Measurements from ENCODE around the gene RPL22.

Gene RPL22

GRCh38 chr1:6171548-6172124 is 27.8 kb downstream of the RPL22 start:
- DNase-seq, result no peak

DNA sequence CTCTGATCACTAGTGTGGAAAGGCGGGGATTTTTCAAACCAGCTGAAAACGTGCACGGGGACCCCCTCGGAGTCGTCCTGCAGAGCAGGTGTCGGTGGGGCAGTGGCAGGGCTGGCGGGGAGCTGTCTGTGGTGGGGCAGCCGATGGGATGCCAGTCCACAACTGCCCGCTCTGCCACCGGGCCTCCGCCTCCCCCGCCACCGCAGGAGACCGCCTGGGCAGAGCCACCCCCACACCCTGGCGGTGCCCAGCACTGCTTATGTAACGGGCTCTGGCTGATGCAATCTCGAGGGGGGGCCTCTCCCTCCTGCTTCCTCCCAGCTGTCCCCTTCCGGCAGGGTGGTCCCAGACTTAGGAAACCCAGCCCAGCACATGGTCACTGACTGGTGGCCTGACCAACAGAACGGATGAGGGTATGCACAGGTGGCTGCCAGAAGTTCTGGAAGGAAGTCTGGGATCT is 28.6 kb downstream of the RPL22 start:
- no peak for DNase-seq

DNA sequence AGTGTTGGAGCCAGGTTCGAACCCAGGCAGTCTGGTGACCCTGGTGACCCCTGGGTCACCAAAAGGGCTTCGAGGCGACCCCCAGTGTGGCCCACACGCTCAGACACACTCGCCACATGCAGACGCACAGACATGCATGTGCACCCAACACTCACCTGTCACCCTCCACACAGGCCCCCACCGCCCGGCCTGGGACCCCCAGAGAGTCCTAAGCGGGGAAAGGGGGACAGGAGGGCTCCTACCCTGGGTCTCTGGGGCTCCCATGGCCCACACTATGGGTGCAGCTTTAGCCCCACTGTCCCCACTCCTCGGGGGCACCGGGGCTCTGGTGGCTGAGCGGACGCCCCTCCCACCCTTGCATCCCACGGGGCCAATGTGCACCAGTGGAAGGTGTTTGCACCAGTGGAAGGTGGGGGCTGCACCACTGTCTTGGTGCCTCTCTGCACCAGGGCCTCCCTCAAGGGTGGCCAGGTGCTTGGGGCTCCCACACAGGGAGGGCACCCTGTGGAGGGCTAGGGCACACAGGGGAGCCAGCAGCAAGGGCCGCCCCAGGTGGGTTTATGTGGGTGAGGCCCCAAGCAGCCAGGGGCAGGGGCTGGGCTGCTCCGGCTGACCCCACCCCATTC is 29.2 kb downstream of the RPL22 start:
- no peak for DNase-seq

DNA sequence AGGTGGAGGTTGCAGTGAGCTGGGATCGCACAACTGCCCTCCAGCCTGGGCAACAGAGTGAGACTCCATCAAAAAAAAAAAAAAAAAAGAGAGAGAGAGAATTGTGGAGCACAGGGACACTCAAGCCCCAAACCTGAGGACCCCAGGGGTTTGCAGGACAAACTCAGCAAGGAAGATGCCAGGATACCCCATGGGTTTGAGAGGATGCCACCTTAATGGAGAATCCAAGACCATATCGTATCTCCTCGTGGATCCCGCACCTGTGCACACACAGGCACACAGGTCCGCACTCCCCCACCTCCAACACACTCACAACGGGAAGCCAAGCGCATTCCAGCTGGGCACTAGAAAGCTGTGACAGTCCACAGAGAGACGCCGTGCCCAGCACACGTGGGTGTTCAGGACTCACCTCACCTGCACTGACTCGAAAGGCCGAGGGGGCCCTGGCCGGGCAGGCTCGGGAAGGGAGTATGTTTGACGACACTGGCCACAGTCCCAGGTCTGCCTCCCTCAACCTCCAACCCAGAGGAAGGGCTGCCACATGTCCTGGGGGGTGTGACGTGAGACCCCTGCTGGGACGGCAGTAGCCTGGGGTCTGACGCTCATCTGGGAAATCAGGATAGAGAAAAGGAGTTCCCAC is 30.3 kb downstream of the RPL22 start:
- no peak for DNase-seq

GRCh38 chr1:6167391-6168303 is 31.7 kb downstream of the RPL22 start:
- no peak for DNase-seq

DNA sequence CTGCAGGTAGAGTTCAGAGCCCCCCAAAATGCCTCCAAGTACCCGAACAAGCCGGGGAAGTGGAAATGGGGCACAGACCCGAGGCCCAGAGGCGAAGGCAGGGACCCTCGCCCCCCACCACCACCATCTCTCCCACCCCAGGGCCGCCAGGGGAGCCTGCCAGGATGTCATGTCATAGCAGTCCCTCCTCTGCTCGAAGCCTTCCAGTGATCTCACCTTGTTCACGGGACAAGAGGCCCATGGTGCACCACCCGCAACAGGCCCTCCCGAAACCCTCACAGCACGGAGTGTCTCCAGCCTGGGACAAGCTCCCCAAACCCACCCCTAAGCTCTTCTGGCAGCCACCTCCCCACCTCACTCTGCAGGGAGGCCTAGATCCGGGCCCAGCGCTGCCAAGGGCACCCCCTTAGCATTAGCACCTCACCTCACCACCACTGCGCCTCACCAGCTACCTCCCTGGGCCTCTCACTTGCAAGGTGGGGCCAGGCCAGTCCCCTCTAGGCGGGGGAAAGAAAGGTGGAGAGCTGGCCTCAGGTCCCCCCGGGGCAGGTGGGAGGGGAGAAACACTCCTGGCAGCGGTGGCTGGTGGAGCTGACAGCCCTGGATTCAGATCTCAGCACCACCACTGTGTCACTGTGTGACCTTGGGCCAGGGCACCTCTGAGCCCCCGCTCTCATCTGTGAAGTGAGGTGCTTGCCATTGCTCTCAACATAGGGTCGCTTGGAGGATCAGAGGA is 32.6 kb downstream of the RPL22 start:
- DNase-seq, result no peak

- DNase-seq, result no peak
These were observed 33.2 kb downstream of the RPL22 start for GRCh38 chr1:6166221-6166620.

DNA sequence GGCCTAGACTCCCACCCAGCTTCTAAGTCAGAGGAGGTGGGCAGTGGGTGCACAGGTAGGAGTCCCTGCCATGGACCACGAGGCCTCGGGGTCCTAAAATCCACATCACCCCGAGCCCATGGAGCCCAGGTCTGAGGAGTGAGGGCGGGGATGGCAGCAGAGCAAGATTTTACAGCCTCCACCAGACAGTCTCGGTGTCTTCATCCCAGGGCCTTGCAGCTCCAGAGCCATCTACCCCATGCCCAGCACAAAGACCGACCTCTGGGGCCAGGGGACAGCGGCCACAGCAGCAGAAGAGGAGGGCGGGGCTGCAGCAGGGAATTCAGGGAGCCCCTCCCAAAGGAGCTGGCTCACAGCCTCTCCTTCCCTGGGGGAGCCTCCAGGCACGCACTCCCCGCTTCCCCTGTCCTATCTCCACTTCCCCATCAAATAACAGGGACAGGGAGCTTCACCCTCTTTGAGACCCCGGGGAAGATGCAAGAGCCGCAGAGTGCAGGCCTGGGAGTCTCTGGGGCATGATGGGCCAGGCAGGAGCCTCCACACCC is 33.9 kb downstream of the RPL22 start:
- DNase-seq, result no peak

GRCh38 chr1:6165027-6165426 is 34.4 kb downstream of the RPL22 start:
- DNase-seq, result no peak

DNA sequence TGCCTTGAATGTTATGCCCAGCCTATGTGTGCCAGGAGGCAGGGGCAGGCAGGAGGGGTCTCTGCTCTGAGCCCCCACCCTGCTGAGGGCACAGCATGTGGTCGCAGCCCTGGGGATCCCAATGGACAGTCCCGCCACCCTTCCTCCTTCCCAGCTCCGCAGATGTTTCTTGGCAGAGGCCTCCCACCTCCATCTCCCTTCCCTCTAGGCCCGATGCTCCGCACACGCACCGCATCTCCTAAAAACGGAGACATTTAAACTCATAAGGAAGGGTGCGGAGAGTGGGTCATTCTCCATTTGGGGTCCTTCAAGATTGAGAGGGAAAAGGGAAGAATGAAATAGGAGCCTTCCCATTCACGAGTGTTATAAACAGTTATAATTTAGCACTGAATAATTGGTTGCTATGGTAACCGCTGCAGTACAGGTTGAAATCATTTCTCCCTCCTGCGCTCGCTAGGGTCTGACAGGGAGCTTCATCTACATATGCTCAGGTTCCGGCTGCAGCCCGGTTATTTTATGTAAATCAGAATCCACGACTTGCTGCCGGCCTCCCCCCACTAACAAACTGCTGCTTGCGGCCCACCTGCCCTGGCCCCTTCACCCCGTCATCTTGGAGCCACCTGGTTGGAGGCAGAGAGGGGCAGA is 35.3 kb downstream of the RPL22 start:
- no peak for DNase-seq

GRCh38 chr1:6163191-6163972 is 36.0 kb downstream of the RPL22 start:
- DNase-seq, result no peak

GRCh38 chr1:6162773-6163172 is 36.6 kb downstream of the RPL22 start:
- DNase-seq, result no peak

DNA sequence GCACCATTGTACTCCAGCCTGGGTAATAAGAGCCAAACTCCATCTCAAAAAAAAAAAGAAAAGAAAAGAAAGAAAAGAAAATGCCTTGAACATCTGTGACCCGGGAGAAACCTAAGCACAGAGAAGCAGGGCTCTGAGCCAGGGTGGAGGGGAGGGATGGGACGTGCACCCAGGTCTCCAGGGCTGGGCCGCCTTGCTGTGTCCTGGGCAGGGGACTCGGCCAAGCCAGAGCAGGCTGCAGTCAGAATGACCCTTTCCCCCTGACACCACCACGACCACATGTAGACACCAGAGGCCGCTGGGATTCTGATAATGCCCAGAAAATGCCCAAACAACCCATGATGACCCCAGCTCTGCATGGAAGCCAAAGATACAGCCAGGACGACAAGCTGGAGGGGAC is 37.1 kb downstream of the RPL22 start:
- DNase-seq, result no peak

- no peak for DNase-seq
These were observed 41.2 kb downstream of the RPL22 start for GRCh38 chr1:6158181-6158580.

- no peak for DNase-seq
These were observed 41.7 kb downstream of the RPL22 start for GRCh38 chr1:6157528-6158174.

DNA sequence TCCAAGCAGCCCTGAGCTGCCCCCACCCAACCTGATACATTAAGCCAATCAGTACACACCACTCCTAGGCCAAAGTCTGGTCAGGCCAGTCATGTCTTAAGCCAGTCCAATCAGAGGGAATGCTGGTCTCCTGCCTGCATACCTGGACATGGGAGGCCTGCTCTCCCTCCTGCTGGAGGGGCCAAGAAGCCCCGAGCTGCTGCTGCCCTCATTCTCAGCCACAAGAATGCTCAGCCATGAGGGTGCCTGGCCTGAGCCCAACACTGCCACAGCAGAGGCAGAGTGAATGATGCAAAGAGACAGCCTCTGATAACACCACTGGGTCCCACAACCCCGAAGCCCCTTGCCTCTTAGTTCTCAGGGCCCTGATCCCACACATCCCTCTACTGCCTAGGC is 42.3 kb downstream of the RPL22 start:
- no peak for DNase-seq

GRCh38 chr1:6154525-6155319 is 44.7 kb downstream of the RPL22 start:
- no peak for DNase-seq

DNA sequence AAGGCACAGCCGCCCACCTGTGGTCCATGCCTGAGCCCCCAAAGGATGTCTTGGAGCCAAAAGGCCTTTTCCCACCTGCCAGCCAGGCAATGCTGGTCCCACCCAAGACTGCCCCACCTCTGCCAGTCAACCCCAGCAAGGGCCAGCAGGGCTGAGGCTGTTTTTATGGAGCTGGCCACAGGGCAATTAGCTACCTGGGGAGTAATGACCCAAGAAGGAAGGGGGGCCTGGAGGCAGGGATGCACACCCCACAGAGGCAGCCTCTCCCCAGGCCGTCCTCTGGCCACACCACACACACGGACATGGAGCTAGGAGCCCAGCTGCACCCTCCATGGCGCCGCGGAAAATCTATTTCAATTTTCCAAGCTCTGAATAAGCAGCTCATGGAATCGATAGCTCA is 46.5 kb downstream of the RPL22 start:
- DNase-seq, result no peak

DNA sequence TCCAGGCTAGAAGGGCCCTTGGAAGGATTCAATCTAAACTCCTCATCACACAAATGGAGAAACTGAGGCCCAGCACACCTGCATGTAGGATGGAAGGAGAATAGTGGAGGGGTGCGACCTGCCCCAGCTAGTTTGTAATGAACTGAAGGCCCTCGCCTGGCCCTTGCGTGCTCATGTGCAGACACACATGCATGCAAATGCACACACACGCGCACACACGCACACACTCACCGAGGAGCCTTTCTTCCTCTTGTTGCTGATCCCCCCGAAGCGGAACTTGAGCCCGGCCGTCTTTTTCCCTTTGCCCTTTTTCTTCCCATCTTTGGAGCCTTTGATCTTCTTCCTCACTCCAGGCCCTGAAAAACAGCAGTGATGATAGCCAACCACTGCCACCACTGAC is 47.2 kb downstream of the RPL22 start:
- no peak for DNase-seq

All from activated CD4-positive, alpha-beta T cell treated with anti-CD3 and anti-CD28 coated beads for 1 hour (primary cell).